Measurements from ENCODE around the gene OR10A2.

GRCh38 chr11:6834021-6834420, 28.8 kb upstream of the OR10A2 start:
- TF ChIP-seq, protein P1, sequence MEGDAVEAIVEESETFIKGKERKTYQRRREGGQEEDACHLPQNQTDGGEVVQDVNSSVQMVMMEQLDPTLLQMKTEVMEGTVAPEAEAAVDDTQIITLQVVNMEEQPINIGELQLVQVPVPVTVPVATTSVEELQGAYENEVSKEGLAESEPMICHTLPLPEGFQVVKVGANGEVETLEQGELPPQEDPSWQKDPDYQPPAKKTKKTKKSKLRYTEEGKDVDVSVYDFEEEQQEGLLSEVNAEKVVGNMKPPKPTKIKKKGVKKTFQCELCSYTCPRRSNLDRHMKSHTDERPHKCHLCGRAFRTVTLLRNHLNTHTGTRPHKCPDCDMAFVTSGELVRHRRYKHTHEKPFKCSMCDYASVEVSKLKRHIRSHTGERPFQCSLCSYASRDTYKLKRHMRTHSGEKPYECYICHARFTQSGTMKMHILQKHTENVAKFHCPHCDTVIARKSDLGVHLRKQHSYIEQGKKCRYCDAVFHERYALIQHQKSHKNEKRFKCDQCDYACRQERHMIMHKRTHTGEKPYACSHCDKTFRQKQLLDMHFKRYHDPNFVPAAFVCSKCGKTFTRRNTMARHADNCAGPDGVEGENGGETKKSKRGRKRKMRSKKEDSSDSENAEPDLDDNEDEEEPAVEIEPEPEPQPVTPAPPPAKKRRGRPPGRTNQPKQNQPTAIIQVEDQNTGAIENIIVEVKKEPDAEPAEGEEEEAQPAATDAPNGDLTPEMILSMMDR (IDR thresholded peaks at IDR 0.05; ENCODE audit: low read depth, low read length), result no peak
- no peak for TF ChIP-seq EZH2phosphoT487 (IDR thresholded peaks at IDR 0.05; ENCODE audit: low read depth)

All from OCI-LY3 (cell line).